K562 (cell line): ENCODE measurements around the gene PSMA7.

Experiments used
- ATF2 ChIP-seq: sonication (generic); formaldehyde crosslinking; IDR thresholded peaks from 2 replicates; pipeline ENCODE4 v1.8.1; 2022; ENCODE audit warnings: missing genetic modification reagents
- CTCF ChIP-seq, 3 experiments: IDR thresholded peaks in 2 of 3; conservative IDR thresholded peaks in 1 of 3; 2 replicates each; pipeline ENCODE4 v1.5.1; 2011 to 2012; ENCODE audit warnings: low read length in 3 of 3, mild to moderate bottlenecking in 3 of 3, control low read depth in 2 of 3, improper control_type of control experiment in 1 of 3, inconsistent platforms in 1 of 3, low read depth in 1 of 3, mixed read lengths in 1 of 3, moderate library complexity in 1 of 3; ENCODE audit not compliant: insufficient read depth in 2 of 3
- E2F4 ChIP-seq: sonication (generic); formaldehyde crosslinking; IDR thresholded peaks from 2 replicates; pipeline ENCODE4 v1.8.0; 2022; ENCODE audit warnings: mild to moderate bottlenecking, low read depth, missing genetic modification reagents
- ELK1 ChIP-seq: sonication (generic); formaldehyde crosslinking; IDR thresholded peaks from 2 replicates; pipeline ENCODE4 v1.8.1; 2022; ENCODE audit warnings: missing genetic modification reagents
- EZH2 ChIP-seq: IDR thresholded peaks from 2 replicates; pipeline ENCODE4 v1.6.1; 2012; ENCODE audit warnings: low read depth, mild to moderate bottlenecking, inconsistent platforms, low read length, borderline replicate concordance
- GABPA ChIP-seq: fragments of 200-800 bp; sonication (Bioruptor generic); conservative IDR thresholded peaks from 2 replicates; pipeline ENCODE4 v1.6.1; 2016; ENCODE audit warnings: low read depth, missing genetic modification characterization, missing compliant biosample characterization
- IRF1 ChIP-seq: sonication (generic); formaldehyde crosslinking; IDR thresholded peaks from 2 replicates; pipeline ENCODE4 v1.8.0; 2022; ENCODE audit warnings: missing genetic modification reagents, mild to moderate bottlenecking, borderline replicate concordance
- MXD1 ChIP-seq: fragments of 250-450 bp; sonication (Bioruptor Pico); IDR thresholded peaks from 2 replicates; pipeline ENCODE4 v1.8.0; 2021; ENCODE audit warnings: borderline replicate concordance, mild to moderate bottlenecking, moderate library complexity; ENCODE audit not compliant: poor library complexity, severe bottlenecking
- POLR2A ChIP-seq: fragments of 450-650 bp; conservative IDR thresholded peaks from 2 replicates; pipeline ENCODE4 v1.6.1; 2016
- TAF1 ChIP-seq: IDR thresholded peaks from 2 replicates; pipeline ENCODE4 v1.6.1; 2011; ENCODE audit warnings: mild to moderate bottlenecking, low read length, moderate library complexity; ENCODE audit not compliant: insufficient read depth, control insufficient read depth, severe bottlenecking; ENCODE audit errors: extremely low read depth

GRCh38 chr20:62148908-62149314, 5.7 kb upstream of the PSMA7 start:
- TF ChIP-seq POLR2A (no peak), MXD1 (CRISPR knock-in tag) (no peak), IRF1 (CRISPR knock-in tag) (no peak), ATF2 (CRISPR knock-in tag) (no peak), CTCF (IDR thresholded peaks at IDR 0.05 in 2 of 3, conservative IDR thresholded peaks at IDR 0.05 in 1 of 3; ENCODE audit: insufficient read depth in 2 of 3, low read depth in 1 of 3, low read length in 3 of 3) (no peak), EZH2 (no peak), TAF1 (no peak), E2F4 (CRISPR knock-in tag) (no peak), GABPA (tag) (no peak), ELK1 (no peak)
